ENCODE results near the gene RND3. TPM values are rescaled to one million over a fixed set of nuclear protein-coding genes. Genes with fewer than 3 reads are reported as not detected.

The RND3 gene
- total RNA-seq, 2 donors from 2014 or later, result 18.5 to 29.2 TPM

DNA sequence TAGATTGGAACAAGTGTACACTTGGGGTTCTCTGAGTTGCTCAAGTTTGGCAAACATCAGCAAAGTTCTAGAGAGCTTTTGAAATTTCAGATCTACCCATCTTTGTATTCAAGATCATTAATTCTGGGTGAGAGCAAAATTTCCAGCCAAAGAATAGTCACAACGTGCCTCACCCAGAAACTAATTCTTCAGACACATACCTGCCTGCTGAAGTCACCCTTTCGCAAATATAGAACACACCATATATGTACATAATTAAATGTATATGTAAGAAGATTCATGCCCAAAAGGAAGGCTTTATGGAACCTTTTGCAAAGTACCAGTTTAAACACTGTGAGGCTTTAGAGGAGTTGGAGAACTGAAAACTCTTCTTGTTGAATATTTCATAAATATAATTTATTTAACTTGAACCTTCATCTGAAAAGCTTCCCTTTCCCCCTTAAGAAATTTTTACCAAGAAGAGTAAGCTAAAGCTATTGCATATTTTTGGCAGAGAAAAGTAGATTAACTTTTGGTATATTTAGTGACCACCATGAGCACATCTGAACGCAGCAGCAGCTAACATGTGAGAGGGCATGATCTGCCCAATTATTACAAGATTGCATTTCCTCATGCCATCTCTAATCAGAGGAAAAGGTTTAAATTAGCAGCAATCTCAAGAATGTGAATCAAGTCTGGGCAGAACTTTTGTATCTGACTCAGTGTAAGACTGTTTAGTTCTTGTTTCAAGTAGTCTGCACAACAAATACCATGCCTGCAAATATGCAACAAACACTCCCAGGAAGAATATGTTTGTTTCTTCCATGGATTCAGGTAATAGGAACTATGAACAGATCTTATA lies 8.2 kb downstream of the RND3 start:
- DNase-seq (no peak), ATAC-seq (no peak)
- intact Hi-C loops (cut with DNase I), result no loop called here

DNA sequence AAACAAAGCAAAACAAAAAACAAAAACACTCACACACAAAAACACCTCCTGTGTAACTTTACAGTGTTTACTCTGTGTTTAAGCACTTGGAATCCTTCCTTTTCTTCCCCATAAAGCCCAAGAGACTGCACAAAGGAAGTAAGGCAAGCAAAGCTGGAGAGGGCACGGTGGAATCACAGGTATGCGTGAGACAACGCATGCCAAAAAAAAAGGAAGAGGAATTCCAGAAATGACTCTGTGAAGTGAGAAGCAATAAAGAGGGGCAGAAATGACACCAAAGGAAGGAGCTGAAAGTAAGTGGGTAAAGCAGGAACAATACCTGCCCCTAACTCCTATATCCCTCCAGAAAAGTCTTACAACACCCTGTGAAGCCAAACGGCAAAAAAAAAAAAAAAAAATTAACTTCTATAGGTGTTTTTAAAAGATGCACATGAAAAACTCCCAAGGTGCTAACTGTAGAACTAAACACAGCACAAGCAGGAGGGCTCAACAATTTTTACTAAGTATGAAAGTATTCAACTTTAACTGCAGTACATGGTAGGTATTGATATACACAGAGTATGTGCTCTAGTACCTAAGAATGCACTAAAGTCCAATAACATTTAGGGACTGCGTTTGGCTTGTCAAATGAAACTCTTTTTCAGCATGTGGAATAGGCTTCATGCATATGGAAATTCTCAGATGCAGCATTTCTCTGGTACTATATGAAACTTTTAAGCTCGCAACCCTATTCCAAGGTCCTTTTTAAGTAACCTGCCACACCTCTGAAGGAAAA lies 9.1 kb downstream of the RND3 start:
- ATAC-seq, result no peak
- intact Hi-C loops (cut with DNase I), result no loop called here

DNA sequence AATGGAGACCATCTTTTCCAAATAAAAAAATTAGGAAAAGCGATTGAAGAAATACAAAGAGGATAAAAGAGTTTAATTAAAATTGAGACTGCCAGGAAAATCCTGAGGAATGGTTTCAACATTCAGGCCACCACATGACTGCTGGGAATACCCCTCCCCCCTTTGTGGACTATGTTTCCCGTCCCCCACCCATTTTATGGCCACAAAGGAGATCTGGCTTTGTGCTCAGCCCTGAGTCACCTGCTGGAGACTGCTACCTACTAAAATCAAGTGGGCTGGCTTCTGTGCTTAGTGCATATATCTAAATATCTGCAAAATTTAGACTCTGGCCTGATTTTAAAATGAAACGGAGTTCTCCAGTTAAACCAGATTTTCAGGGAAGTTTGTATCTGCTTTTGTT lies 10.1 kb downstream of the RND3 start:
- DNase-seq, result no peak
- no peak for ATAC-seq
- intact Hi-C loops (cut with DNase I), result no loop called here

More for the DNA sequence above, 9.1 kb downstream of the RND3 start:
- no peak for DNase-seq

DNA sequence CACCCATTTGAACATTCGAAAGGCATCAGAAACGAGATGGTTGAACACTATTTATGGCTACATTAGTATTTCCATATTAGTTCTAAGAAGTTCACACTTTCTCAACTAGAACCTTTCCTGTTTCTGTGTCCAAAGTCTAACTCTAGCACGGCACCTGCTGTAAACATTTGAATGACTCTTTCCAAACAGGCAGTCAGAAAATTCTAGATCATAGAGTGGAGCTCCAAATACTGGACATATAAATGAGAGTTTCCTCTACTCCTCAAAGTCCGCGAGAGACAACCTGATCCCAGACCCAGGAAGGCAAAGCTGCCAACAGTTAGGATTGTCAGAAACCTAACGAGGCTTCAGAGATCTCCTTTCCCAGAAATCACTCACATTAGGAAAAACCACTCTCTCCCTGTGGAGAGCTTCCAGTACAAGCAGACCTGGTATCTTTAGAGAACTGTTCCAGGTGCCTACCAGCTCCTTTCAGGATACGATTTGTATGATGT lies 10.6 kb downstream of the RND3 start:
- intact Hi-C loops (cut with DNase I), result no loop called here
- ATAC-seq, result peak in 1 of 2 donors; percentile 36
- no peak for DNase-seq

DNA sequence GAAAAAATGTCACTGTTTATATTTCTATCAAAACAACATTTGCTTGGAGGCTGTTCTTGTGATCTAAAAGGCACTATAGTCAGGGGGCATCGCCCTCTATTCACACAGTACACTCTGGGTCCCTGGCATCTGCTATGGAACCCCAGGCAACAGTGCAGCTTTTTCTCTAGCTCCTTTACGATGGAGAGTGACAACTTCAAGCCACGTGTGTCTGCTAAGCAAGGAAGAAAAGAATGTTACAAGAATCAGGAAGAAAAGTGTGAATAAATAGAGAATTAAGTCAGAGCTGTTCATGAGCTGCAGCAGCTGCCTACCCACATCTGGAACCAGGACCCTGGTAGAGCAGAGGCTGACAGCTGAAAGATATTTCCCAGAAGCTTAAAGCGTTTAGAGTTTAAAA lies 11.2 kb downstream of the RND3 start:
- intact Hi-C loops (cut with DNase I), result no loop called here
- no peak for ATAC-seq
- DNase-seq, result no peak

DNA sequence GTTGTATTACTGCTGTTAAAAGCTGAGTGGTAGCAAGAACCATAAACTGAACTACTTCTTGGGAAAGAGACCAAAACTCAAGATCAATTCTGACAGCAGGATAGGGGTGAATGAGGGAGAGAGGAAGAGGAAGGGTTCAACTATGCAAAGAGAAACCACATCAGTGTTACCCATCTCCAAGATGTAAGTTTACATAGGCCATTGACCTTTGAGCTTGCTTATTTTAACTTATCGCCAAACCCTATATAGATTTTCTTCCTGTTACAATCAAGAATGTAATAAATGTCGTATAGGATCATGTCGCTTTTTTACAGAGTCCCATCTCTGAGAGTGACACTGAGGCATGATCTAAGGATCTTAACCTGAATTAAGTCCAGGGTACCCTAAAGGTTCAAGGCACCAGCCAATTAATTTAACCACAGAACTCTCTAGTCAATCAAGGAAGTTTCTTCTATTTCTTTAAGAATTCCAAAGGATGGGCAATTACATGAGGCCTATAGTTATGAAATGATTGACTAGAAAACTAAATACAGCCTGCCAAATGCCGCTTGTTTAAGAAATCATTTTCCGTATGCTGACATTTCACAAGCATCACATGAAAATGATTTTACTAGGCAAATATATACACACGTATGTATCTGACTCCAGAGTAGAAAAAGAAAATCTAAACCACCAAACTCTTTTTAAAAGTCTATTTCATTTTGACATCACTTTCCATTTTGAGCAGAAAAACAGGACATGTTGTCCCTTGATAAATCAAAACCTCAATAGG lies 11.8 kb downstream of the RND3 start:
- intact Hi-C loops (cut with DNase I), result no loop called here
- DNase-seq (no peak), ATAC-seq (no peak)

DNA sequence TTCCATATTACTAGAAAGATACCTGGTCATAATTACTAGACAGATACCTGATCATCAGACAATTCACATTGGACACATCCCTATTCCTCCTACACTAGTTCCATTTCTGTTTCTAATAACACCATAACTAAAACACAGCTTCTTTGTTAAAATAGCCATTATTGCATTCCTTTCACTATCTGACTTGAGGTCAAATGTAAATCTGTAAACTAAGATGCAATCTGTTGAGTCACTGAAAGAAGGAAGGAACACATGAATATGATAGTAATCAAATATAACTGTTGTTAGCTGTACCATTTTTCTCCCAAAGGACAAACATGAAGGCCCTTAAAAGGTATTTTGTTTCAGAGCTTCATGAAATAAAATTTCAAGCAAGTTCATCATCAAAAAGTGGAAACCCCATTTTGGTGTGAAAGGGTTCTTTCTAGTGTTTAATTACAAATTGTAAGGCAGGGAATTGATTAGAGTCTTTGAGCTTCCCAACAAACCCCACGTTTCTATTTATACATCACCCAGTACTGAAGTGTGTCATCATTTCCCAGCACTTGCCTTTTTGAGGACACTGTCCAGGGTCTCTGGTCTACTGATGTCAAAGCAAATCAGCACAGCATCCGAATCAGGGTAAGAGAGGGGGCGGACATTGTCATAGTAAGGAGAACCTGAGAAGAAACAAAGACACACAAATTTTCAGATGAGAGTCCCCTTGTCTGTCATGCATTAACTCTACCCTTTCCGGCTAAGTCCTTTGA lies 13.0 kb downstream of the RND3 start:
- no peak for DNase-seq
- intact Hi-C loops (cut with DNase I), result no loop called here
- no peak for ATAC-seq

DNA sequence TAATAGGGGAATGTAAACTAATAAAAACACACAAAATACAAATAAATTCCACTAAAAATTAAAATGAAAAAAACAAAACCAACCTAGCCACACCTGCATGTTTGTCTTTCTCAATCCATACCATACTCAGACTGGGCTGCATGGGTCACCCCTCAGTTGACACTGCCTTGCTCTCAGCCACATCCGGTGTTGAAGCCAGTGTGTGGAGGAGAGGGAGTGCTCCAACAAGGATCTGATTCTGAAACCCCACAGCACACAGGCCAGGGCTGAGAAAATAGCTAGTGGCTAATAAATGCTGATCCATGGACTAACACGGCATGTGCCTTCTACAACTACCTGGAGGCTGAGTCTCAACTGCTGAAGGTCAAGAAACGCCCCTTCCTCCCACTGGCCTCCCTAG lies 13.7 kb downstream of the RND3 start:
- DNase-seq, result no peak
- intact Hi-C loops (cut with DNase I), result no loop called here
- no peak for ATAC-seq

DNA sequence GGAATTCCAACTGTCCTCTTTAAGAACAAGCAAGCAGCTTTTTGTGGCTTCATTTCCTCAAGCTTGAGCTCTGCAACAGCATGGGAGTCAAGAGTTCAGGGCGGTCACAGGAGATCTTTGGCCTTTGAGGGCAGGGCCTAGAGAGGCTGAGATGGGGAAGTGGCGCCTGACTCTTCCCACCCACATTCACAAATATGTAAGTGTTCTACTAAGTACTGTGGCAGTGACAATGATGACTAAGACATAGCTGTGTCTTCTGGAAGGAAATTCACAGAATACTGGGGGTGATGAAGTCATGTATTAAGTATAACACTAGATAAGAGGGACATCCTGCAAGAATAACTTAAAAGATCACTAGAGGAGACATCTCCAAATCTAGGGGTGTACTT lies 15.0 kb downstream of the RND3 start:
- intact Hi-C loops (cut with DNase I), result no loop called here
- peak; percentile 58 to 90 for ATAC-seq
- DNase-seq, result peak; percentile 62

DNA sequence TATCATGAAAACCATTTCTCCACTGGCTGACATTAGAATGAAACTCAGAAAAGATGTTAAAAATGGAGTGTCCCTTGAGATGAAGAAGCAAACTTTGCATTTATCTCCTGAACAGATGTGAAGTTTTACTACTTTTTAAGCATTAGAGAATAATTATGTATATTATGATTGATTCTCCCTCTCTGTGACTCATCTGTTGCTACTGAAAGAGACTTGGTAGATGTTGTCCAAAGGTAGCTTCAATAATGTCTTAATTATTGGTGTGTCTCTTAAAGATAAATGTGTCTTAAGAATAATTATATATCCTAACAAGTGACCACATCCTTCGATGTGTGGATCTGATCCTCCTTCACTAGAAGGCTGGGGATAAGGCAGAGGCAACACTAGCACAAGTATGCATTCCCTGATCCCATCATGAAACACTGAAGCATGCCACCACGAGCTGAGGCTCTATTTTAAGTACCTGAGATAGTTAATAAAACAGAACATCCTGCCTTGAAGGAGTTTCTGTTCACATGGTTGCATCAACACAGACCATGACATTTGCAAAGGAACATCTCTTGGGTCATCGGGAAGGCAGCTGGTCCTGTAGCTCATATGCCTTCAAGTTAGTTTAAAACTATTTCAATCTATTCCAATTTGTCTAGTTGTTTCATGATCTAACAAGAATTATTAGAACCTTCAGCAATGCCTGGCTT lies 15.5 kb downstream of the RND3 start:
- DNase-seq, result no peak
- ATAC-seq, result no peak
- intact Hi-C loops (cut with DNase I), result no loop called here

DNA sequence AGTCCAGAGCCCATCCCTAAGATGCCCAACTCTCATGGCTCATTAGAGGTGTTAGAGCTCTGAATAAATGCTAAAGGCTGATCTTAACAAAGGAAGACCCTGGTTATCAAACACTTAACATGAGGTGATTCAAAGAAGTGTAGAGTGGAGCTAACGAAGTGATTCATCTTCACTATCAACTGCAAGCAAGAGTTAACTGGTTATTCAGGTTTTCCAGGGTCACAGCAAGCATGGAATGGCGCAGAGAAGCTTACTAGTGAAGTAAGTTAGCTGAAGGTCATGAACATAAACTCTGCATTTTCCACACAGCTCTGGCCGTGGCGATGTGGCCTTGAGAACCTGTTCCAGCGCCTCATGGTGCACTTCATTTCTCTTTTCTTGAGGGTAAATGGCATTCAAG lies 17.0 kb downstream of the RND3 start:
- ATAC-seq, result no peak
- no peak for DNase-seq
- intact Hi-C loops (cut with DNase I), result no loop called here

DNA sequence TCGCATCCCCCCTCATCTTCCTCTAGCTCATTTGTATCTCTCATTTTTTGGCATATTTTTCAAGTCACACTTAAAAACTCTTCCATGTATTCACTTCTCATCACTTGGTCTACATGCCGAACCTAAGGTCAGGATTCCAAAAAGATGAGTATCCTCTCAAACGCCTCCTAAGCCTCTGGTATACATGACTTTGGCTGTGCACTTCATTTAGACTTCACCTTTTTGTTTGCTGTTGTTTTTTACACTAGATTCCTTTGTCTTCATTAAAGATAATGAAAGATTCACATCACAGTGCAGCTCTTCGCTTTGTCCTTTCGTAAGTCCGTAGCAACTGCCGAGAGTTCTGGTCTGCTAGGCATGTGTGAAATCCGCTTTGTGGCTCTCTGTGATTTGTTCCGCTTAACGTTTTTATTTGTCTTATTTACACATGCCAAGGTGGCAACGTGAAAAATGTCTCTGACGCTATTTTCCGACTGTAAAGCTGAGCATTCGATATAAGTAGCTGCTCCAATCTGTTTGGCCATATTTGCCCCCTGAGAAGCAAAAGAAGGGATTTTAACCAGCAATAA lies 17.7 kb downstream of the RND3 start:
- DNase-seq (no peak), ATAC-seq (no peak)
- intact Hi-C loops (cut with DNase I), result no loop called here

DNA sequence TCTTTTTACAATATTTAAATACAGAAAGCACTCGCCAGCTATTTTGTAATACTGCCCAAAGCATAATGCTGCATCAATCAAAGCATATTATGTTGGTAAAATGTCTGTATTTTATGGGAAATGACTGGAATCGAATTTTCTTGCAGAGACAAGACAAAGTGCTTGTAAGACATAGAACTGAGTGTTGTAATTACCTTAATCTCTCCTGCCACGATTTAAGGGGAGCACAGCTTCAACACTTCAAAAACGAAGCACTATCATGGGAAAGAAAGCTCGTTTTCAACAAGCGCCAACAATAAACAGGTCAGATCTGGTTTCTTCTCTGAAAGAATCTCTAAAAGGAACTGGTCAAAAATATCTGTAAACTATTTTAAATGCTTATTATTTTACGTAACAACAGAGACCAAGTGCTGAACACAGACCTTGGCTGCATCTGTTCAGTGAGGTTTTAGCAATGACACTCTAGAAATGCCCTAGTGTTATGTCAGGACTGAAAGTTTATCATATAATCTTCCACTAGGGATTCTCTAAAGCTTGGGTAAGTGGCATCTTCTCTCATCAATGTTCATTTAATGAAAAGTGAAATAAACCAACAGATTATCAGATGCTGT lies 19.0 kb downstream of the RND3 start:
- ATAC-seq (no peak), DNase-seq (no peak)
- intact Hi-C loops (cut with DNase I), result no loop called here

DNA sequence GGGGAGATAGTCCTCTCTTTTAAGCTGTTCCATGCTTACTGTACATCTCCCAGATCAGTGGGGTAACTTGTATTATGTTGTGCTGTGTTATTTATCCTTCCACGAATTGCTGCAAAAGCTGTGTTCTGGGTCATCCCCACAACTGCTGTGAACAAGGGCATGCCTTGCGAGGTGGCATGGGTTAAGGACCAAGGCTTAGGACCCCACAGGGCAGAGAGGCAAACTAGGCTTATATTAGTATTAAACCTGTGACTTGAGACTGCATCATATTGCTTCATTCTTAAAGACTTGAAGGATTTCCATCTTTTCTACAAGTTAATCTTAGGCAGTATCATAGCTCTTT lies 19.9 kb downstream of the RND3 start:
- ATAC-seq, result no peak
- intact Hi-C loops (cut with DNase I), result no loop called here

DNA sequence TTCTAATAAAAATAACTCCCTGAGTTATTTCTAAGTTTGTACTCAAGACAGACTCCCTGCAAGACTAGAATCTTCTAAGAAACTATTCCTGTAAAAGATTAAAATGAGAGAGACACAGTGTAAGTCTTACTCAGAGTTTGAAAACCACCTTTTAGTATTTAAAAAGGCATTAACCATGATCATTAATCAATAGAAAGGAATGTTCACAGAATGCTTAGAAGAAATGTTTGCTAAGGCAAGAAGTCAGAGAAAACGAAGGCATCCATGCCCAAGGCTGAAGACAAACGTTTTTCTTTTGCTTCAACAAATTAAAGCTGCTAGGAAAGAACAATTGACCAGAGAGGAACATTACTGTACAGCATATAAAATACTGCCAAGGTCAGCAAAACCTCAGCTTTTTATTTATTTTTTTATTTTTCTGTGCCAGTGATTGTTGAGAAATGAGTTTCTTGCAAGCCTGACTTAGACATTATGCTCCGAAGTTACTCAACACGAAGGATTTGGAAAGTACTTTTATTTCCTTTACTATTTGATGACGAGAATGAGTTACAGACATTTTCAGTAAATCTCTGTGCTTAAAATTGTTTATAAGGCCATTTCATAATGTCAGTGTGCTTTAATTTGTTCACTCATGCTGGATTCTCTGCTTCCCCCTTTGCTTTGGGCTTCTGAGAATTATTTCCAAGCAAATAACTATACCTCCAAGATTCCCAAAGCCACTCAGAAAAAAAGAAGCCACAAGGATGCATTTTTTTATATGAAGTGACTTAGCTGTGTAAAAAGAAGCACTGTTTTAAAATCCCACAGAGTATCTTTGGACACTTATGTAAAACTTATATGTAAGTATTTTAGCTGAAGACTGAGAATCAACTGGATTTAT lies 20.5 kb downstream of the RND3 start:
- peak; percentile 59 to 67 for ATAC-seq
- DNase-seq, result no peak
- intact Hi-C loops (cut with DNase I), result no loop called here

More for the DNA sequence above, 19.9 kb downstream of the RND3 start:
- no peak for DNase-seq

DNA sequence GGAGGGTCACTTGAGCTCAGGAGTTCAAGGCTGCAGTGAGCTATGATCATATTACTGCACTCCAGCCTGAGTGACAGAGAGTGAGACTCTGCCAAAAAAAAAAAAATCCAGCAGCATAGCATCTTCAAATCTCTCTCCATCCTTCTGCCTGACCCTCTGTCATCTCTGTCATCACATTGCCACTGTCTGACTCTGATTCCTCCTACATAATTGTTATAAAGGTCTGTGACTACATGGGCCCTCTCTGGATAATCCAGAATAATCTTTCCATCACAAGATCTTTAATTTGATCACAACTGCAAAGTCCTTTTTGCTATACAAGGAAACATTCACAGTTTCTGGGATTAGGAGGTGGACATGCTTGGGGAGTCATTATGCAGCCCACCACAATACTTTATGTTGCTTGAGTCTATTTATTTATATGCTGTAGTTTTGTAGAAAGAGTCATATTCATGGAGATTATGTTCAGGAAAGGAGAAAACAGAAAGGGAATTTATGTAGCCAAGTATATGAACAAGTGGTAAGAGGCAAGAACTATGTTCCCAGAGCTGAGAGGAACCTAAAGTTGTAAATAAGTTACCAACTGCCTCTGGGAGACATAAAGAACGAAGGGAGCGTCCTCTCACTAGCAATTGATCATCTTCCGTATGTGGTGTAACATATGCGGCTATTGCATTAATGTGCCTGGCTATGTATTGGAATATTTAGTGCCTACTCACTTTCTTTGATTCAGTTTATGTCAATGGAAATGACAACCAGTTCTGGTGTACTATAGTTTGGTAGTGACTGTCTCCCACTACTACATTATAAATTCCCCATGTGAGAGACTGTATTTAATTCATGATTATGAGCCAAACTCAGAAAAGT lies 21.5 kb downstream of the RND3 start:
- intact Hi-C loops (cut with DNase I), result no loop called here
- no peak for DNase-seq
- ATAC-seq, result no peak
